ENCODE measurements around the gene RPL3.

RPL3 gene

GRCh38 chr22:39297490-39298240, 21.8 kb downstream of the RPL3 start:
- DNase-seq, result no peak

- no peak for DNase-seq
These were observed 22.4 kb downstream of the RPL3 start for GRCh38 chr22:39296981-39297489.

- no peak for DNase-seq
These were observed 22.9 kb downstream of the RPL3 start for GRCh38 chr22:39296535-39296934.

- no peak for DNase-seq
These were observed 24.6 kb downstream of the RPL3 start for GRCh38 chr22:39294571-39295468.

GRCh38 chr22:39293766-39294368, 25.6 kb downstream of the RPL3 start:
- DNase-seq, result no peak

- DNase-seq, result no peak
These were observed 26.8 kb downstream of the RPL3 start for GRCh38 chr22:39292561-39293074.

- DNase-seq, result no peak
These were observed 27.4 kb downstream of the RPL3 start for GRCh38 chr22:39292031-39292462.

GRCh38 chr22:39291523-39291922, 27.9 kb downstream of the RPL3 start:
- no peak for DNase-seq

- no peak for DNase-seq
These were observed 28.7 kb downstream of the RPL3 start for GRCh38 chr22:39290724-39291161.

GRCh38 chr22:39289975-39290720, 29.3 kb downstream of the RPL3 start:
- DNase-seq, result no peak

GRCh38 chr22:39289533-39289932, 29.9 kb downstream of the RPL3 start:
- no peak for DNase-seq

- DNase-seq, result no peak
These were observed 31.1 kb downstream of the RPL3 start for GRCh38 chr22:39288135-39288898.

- no peak for DNase-seq
These were observed 32.2 kb downstream of the RPL3 start for GRCh38 chr22:39287076-39287725.

GRCh38 chr22:39284983-39285382, 34.4 kb downstream of the RPL3 start:
- DNase-seq, result no peak

- no peak for DNase-seq
These were observed 35.1 kb downstream of the RPL3 start for GRCh38 chr22:39284142-39284980.

GRCh38 chr22:39283322-39284141, 35.9 kb downstream of the RPL3 start:
- no peak for DNase-seq

GRCh38 chr22:39282645-39283321, 36.6 kb downstream of the RPL3 start:
- DNase-seq, result no peak

GRCh38 chr22:39281126-39281525, 38.3 kb downstream of the RPL3 start:
- DNase-seq, result no peak

Data from stimulated activated CD8-positive, alpha-beta memory T cell treated with anti-CD3 and anti-CD28 coated beads, Interleukin-4, amount 100 ng/mL, for 48 hours (primary cell).